Adrenal gland (tissue), 12 donors: ENCODE data around the gene TMEM151A. TPM values are rescaled to one million over a fixed set of nuclear protein-coding genes. Genes with fewer than 3 reads are reported as not detected.
A peak's percentile ranks its signal among the peaks of the same experiment; 100 is the strongest.

ENCODE experiments used
- DNase-seq, 7 donors: peaks; one replicate each; pipeline ENCODE4 v3.0.0-alpha.2; 2019 to 2020
- H3K27ac ChIP-seq, 5 donors: fragments of 200-600 bp; sonication (generic) in 4 of 5; 1 replicate in 3 of 5; 2 replicates in 2 of 5; pipeline versions ENCODE4 v1.5.1 to v1.8.0; 2016 to 2020; ENCODE audit warnings: mild to moderate bottlenecking in 1 of 5
- H3K27me3 ChIP-seq: fragments of 200-600 bp; 2 replicates; pipeline ENCODE4 v1.8.0; 2021
- H3K36me3 ChIP-seq, 2 donors: fragments of 200-600 bp; replicated peaks in 1 of 2; 1 replicate in 1 of 2; 2 replicates in 1 of 2; pipeline versions ENCODE4 v1.5.1 to v1.8.0; 2018 to 2022
- H3K4me1 ChIP-seq, 2 donors: fragments of 200-600 bp; replicated peaks in 1 of 2; 1 replicate in 1 of 2; 2 replicates in 1 of 2; pipeline versions ENCODE4 v1.5.1 to v1.8.0; 2018 to 2021
- H3K4me3 ChIP-seq, 4 donors: fragments of 200-600 bp; sonication (generic) in 3 of 4; one replicate each; pipeline ENCODE4 v1.5.1; 2016 to 2018
- H3K9me3 ChIP-seq, 3 donors: fragments of 200-600 bp; sonication (generic) in 1 of 3; replicated peaks in 1 of 3; 1 replicate in 2 of 3; 2 replicates in 1 of 3; pipeline versions ENCODE4 v1.5.1 to v1.8.0; 2016 to 2021
- CTCF ChIP-seq, 6 experiments: fragments of 450-650 bp in 4 of 6; fragments of 200-600 bp in 2 of 6; sonication (generic) in 1 of 6; IDR thresholded peaks; 1 replicate in 5 of 6; 2 replicates in 1 of 6; pipeline versions ENCODE4 v1.5.1 to v1.8.0; 2016 to 2021; ENCODE audit warnings: antibody characterized with exemption in 6 of 6, mild to moderate bottlenecking in 2 of 6, moderate library complexity in 1 of 6
- POLR2A ChIP-seq, 2 donors: fragments of 450-650 bp; IDR thresholded peaks; one replicate each; pipeline ENCODE4 v1.6.1; 2017; ENCODE audit warnings: antibody characterized with exemption in 2 of 2, mild to moderate bottlenecking in 2 of 2, moderate library complexity in 1 of 2
- whole genome bisulfite sequencing, 4 donors: extraction: QIAGEN DNeasy Blood & Tissue Kit in 2 of 4; methylation state at CpG; one replicate each; pipeline versions ENCODE4 v1.1.5 to v1.1.7; 2013 to 2017; 5-methylcytosine and 5-hydroxymethylcytosine counted together
- intact Hi-C, 2 donors: fragments of 100-400 bp; cut with DNase I; formaldehyde crosslinking; loops; one replicate each; pipeline versions ENCODE4 v1.14.1 to v1.15.0; 2022 to 2023
- polyA plus RNA-seq, 3 donors: library from polyadenylated mRNA; stranded (reverse); fragments of 200-250 nt in 2 of 3; fragments of 350-450 nt in 1 of 3; fragmentation: Illumina TruSeq in 1 of 3; extraction: RNeasy Lipid Tissue Mini Kit (QIAGEN cat#74804) in 1 of 3; gene quantifications; one replicate each; pipeline ENCODE4 v1.2.3, GENCODE V29; 2013 to 2014
- total RNA-seq, 9 donors: library from RNA; depleted of rRNA in 4 of 9; stranded (reverse); fragments of >200 nt in 4 of 9; fragments of 120-200 nt in 1 of 9; fragmentation: NEBNext Ultra II Directional in 1 of 9; extraction: Animal tissue kit (Norgen Biotek cat#: 25700) in 1 of 9; gene quantifications; one replicate each; pipeline versions ENCODE4 v1.1.0 to v1.2.4, GENCODE V29; 2013 to 2023
- donor health status: healthy with polysubstance abuse.
- donor health status: Bipolar disorder and iron deficiency.
- donor health status: DM: yes; HTN: yes; CAD: no.
- donor health status: DM: no; HTN: no; CAD: no.
- donor health status: DM: no; HTN: no; CAD: no.
- donor health status: DM: yes; HTN: yes; CAD: no.

The TMEM151A gene
- total and polyA plus RNA-seq, 12 donors: 0.07 to 6.8 (median 1.3) TPM; not detected in 3

DNA sequence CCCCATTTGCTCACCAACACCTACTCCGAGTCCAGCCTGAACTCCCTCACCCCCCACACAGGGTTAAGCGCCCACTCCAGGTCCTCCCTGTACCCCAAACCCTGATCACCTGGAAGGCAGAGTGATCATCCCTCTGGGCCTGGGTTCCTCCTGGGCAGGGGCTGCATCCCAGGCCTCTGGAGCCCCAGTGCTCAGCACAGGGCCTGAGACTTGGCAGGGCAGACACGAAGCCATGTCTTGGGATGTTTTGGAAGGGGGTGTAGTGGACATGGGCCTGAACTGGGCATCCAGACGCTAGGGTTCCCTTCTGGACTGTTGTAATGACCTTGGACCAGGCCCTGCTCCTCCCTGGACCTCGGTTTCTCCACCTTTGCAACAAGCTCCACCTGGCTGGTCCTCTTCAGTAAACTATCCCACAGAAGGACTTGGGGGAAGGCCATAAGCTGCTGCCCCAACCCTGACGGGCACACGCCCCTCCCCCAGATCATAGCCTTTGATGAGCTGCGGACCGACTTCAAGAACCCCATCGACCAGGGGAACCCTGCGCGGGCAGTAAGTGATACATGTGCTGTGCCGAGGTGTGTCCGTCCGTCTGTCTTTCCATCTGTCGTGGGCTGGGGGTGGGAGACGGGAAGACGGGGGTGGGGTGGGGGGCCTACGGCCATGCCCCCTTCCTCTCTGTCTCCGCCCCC is 9.8 kb upstream of the TMEM151A start:
- no peaks in the 10 kb centered on the region for H3K9me3 ChIP-seq
- no peak for DNase-seq
- no peaks in the 10 kb centered on the region for H3K27me3 ChIP-seq
- H3K27ac ChIP-seq: peak overlapping the region in 1 of 5 donors; percentile 38
- intact Hi-C loops: loop anchor here (5.0 to 10.0 kb wide), 2 partner anchors 57 to 60 kb away; no protein-coding TSS in a partner anchor
- H3K36me3 ChIP-seq: no peaks in the 10 kb centered on the region
- H3K4me1 ChIP-seq: peaks cover 6 to 19% of the 10 kb centered on the region in 2 donors
- 22 to 32% (median 27%) methylated on average over 11 to 20 of the region's 20 CpGs for WGBS, 4 donors
- no peak overlapping the region for H3K4me3 ChIP-seq
- TF ChIP-seq POLR2A (IDR thresholded peaks at IDR 0.05) (no peak), CTCF (IDR thresholded peaks at IDR 0.05) (no peak)

DNA sequence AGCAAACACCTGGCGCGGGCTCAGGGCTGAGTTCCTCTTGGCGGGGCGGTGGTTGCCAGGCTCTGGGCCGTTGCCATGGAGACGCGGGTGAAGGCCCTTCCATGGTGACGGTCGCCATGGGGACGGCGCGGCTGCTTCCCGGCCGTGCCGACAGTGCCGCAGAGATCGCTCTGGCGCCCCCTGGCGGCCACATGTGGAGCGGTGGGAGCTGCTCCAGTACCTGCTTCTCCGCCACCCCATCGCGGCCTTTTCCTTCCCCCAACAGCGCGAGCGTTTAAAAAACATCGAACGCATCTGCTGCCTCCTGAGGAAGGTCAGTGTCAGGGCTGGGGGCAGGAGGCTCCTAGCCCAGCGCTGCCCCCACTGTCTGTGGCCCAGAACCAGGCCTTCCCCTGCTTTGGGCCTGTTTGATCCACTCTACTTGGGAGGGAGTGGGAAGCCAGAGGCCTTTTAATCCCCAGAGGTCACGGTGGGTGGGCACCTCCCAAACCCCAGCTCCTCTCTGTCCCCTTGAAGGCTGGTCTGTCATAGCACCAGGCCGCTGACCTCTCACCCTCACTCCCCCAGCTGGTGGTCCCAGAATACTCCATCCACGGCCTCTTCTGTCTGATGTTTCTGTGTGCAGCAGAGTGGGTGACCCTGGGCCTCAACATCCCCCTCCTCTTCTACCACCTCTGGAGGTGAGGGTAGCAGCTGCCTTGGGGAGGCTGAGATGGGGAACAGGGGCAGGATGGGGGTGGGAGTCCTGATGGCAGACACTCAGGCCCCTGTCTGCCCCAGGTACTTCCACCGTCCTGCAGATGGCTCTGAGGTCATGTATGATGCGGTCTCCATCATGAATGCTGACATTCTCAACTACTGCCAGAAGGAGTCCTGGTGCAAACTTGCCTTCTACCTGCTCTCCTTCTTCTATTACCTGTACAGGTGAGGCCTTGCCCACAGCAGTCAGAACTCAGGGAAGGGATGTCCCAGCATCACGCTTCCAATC is 8.9 kb upstream of the TMEM151A start:
- peak; percentile 99 to 100 (median 99) for DNase-seq
- H3K9me3 ChIP-seq: no peaks in the 10 kb centered on the region
- H3K4me3 ChIP-seq: no peak overlapping the region
- H3K27me3 ChIP-seq: no peaks in the 10 kb centered on the region
- intact Hi-C loops: loop anchor here (5.0 to 10.0 kb wide), 2 partner anchors 58 to 60 kb away; no protein-coding TSS in a partner anchor
- 13 to 79% (median 20%) methylated on average over 4 to 35 of the region's 35 CpGs for WGBS, 4 donors
- no peak overlapping the region for H3K27ac ChIP-seq
- H3K36me3 ChIP-seq: no peaks in the 10 kb centered on the region
- peaks cover 3 to 21% of the 10 kb centered on the region in 2 donors for H3K4me1 ChIP-seq
- TF ChIP-seq CTCF (IDR thresholded peaks at IDR 0.05) (peak; percentile 93 to 99 (median 99)), POLR2A (IDR thresholded peaks at IDR 0.05) (no peak)

DNA sequence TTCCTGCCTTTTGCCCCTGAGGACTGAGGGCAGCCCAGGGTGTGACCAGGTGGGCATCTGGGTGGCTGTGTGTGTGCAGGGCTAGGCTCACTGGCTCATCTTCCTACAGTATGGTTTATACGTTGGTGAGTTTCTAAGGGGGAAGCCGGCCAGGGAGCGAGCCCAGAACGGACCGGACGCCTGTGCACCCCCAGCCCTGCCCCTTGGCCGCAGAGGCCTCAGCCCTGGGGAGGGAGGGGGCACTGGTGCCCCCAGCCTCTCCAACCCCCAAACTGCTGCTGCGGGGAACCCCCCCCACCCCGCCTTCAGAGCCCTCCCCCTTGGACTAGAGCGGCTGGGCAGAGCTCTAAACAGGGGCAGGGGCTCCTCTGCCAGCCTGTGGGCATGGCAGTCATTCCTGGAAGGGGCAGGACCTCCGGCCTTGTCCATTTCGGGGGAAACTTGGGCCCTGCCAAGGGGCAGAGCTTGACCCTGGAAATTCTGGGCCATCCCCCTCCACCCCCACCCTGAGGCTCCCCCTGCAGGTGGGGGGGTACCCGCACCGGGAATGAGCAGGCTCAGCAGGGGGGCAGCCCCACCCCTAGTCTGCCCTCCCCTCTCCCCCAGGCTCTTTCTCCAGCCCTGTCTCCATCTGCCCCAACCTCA is 8.1 kb upstream of the TMEM151A start:
- TF ChIP-seq POLR2A (IDR thresholded peaks at IDR 0.05) (no peak), CTCF (IDR thresholded peaks at IDR 0.05) (no peak)
- H3K27me3 ChIP-seq: no peaks in the 10 kb centered on the region
- intact Hi-C loops: loop anchor here (5.0 to 10.0 kb wide), 2 partner anchors 59 to 61 kb away; no protein-coding TSS in a partner anchor
- H3K4me1 ChIP-seq: peaks cover 8 to 27% of the 10 kb centered on the region in 2 donors
- 77 to 86% (median 80%) methylated on average over 10 to 14 of the region's 14 CpGs for WGBS, 4 donors
- H3K4me3 ChIP-seq: no peak overlapping the region
- no peak overlapping the region for H3K27ac ChIP-seq
- H3K36me3 ChIP-seq: no peaks in the 10 kb centered on the region
- no peaks in the 10 kb centered on the region for H3K9me3 ChIP-seq
- DNase-seq: peak in 1 of 7 donors; percentile 30
